HEK293 (cell line): ENCODE results near the gene CCDC120.
A peak's percentile ranks its signal among the peaks of the same experiment; 100 is the strongest.

Experiments used
- CTCF ChIA-PET: fragments of 350-600 bp; formaldehyde crosslinking; extraction: SDS; loops from one replicate; lab custom pipeline; 2021; ENCODE audit warnings: antibody characterized with exemption; lab: Yijun Ruan, JAX
- POLR2A ChIA-PET: fragments of 300-600 bp; formaldehyde crosslinking; extraction: SDS; loops from one replicate; lab custom pipeline; 2020; ENCODE audit warnings: antibody characterized with exemption, inconsistent platforms; lab: Yijun Ruan, JAX
- H3K27ac ChIP-seq: fragments of 200-500 bp; sonication (Bioruptor generic); 2 replicates; pipeline ENCODE4 v1.5.1; 2014; ENCODE audit warnings: low read depth, low read length, control low read depth, inconsistent platforms; ENCODE audit errors: extremely low read depth
- H3K36me3 ChIP-seq, 2 experiments: fragments of 200-500 bp in 1 of 2; sonication (Bioruptor generic) in 1 of 2; 1 replicate in 1 of 2; 2 replicates in 1 of 2; pipeline ENCODE4 v1.5.1; 2014 to 2017; ENCODE audit warnings: inconsistent platforms in 2 of 2, low read length in 2 of 2; ENCODE audit not compliant: control insufficient read depth in 2 of 2, insufficient read depth in 1 of 2
- H3K4me1 ChIP-seq: fragments of 200-500 bp; sonication (Bioruptor generic); 2 replicates; pipeline ENCODE4 v1.5.1; 2014; ENCODE audit warnings: mild to moderate bottlenecking, low read length, inconsistent platforms; ENCODE audit not compliant: control insufficient read depth, insufficient read depth
- H3K4me3 ChIP-seq: 2 replicates; pipeline ENCODE4 v1.5.1; 2011; ENCODE audit warnings: low read depth, mild to moderate bottlenecking, control low read depth, low read length, moderate library complexity
- H3K9me3 ChIP-seq: fragments of 200-500 bp; sonication (Bioruptor generic); 2 replicates; pipeline ENCODE4 v1.5.1; 2014; ENCODE audit warnings: low read depth, low read length, inconsistent platforms; ENCODE audit not compliant: control insufficient read depth, insufficient read depth
- BCL11A ChIP-seq: fragments of 450-650 bp; formaldehyde crosslinking; IDR thresholded peaks from 2 replicates; pipeline ENCODE4 v1.5.1; 2016; ENCODE audit warnings: low read depth, missing biosample characterization, missing genetic modification characterization
- GLIS2 ChIP-seq: fragments of 450-650 bp; formaldehyde crosslinking; IDR thresholded peaks from 2 replicates; pipeline ENCODE4 v1.5.1; 2016; ENCODE audit warnings: missing biosample characterization, missing genetic modification characterization
- KLF1 ChIP-seq: fragments of 450-650 bp; formaldehyde crosslinking; IDR thresholded peaks from 2 replicates; pipeline ENCODE4 v1.5.1; 2016; ENCODE audit warnings: missing biosample characterization, missing genetic modification characterization
- KLF7 ChIP-seq: fragments of 450-650 bp; formaldehyde crosslinking; IDR thresholded peaks from 2 replicates; pipeline ENCODE4 v1.5.1; 2016; ENCODE audit warnings: missing biosample characterization, missing genetic modification characterization, borderline replicate concordance
- OSR2 ChIP-seq: fragments of 450-650 bp; formaldehyde crosslinking; IDR thresholded peaks from 2 replicates; pipeline ENCODE4 v1.5.1; 2016; ENCODE audit warnings: missing biosample characterization, missing genetic modification characterization
- SP3 ChIP-seq: fragments of 450-650 bp; formaldehyde crosslinking; IDR thresholded peaks from 2 replicates; pipeline ENCODE4 v1.5.1; 2016; ENCODE audit warnings: missing biosample characterization, missing genetic modification characterization
- ZFP37 ChIP-seq: fragments of 450-650 bp; formaldehyde crosslinking; IDR thresholded peaks from 2 replicates; pipeline ENCODE4 v1.5.1; 2016; ENCODE audit warnings: missing biosample characterization, missing genetic modification characterization
- ZNF138 ChIP-seq: fragments of 450-650 bp; formaldehyde crosslinking; IDR thresholded peaks from 2 replicates; pipeline ENCODE4 v1.5.1; 2016; ENCODE audit warnings: missing biosample characterization, missing genetic modification characterization, borderline replicate concordance
- ZNF335 ChIP-seq: fragments of 450-650 bp; formaldehyde crosslinking; conservative IDR thresholded peaks from 2 replicates; pipeline ENCODE4 v1.5.1; 2016; ENCODE audit warnings: missing biosample characterization, missing genetic modification characterization
- ZNF610 ChIP-seq: fragments of 450-650 bp; formaldehyde crosslinking; IDR thresholded peaks from 2 replicates; pipeline ENCODE4 v1.5.1; 2016; ENCODE audit warnings: missing biosample characterization, missing genetic modification characterization, borderline replicate concordance
- ZNF624 ChIP-seq: fragments of 450-650 bp; formaldehyde crosslinking; IDR thresholded peaks from 2 replicates; pipeline ENCODE4 v1.5.1; 2017; ENCODE audit warnings: missing biosample characterization, missing genetic modification characterization
- ZNF629 ChIP-seq: fragments of 450-650 bp; formaldehyde crosslinking; IDR thresholded peaks from 2 replicates; pipeline ENCODE4 v1.5.1; 2017; ENCODE audit warnings: missing biosample characterization, missing genetic modification characterization
- ZNF792 ChIP-seq: fragments of 450-650 bp; formaldehyde crosslinking; IDR thresholded peaks from 2 replicates; pipeline ENCODE4 v1.5.1; 2016; ENCODE audit warnings: missing biosample characterization, missing genetic modification characterization
- TF ChIP-seq, protein P1 (sequence below): fragments of 450-650 bp; formaldehyde crosslinking; IDR thresholded peaks from 2 replicates; pipeline ENCODE4 v1.5.1; 2016; ENCODE audit warnings: missing biosample characterization, missing genetic modification characterization, borderline replicate concordance

Gene CCDC120, protein sequence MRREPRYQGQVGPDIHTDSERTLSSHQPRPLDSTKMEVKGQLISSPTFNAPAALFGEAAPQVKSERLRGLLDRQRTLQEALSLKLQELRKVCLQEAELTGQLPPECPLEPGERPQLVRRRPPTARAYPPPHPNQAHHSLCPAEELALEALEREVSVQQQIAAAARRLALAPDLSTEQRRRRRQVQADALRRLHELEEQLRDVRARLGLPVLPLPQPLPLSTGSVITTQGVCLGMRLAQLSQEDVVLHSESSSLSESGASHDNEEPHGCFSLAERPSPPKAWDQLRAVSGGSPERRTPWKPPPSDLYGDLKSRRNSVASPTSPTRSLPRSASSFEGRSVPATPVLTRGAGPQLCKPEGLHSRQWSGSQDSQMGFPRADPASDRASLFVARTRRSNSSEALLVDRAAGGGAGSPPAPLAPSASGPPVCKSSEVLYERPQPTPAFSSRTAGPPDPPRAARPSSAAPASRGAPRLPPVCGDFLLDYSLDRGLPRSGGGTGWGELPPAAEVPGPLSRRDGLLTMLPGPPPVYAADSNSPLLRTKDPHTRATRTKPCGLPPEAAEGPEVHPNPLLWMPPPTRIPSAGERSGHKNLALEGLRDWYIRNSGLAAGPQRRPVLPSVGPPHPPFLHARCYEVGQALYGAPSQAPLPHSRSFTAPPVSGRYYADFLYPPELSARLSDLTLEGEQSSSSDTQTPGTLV

DNA sequence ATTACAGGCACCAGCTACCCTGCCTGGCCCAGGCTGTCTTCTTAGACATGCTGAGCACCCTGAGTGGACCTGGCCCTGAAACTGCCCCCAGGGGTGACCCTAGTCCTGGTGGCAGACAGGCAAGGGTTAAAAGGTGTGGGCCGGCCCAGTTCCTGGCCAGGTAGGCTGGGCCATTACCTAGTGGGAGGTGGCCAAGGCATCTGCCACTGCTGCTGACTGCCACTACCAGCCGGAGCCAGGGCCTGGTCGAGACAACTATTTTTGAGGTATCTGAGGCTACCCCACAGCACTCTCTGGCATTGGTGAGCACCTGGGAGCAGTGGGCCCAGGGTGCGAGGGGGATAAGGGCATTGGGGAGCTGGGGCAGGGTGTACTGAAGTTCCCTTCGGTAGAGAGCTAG, at the start of gene CCDC120:
Gene CCDC120, plus strand, starts transcription at position 206 of the 400 bp plus-strand sequence. CDS start 3,043 bp downstream, outside the sequence.
- TF ChIP-seq SP3 (tag by site-specific recombination) = 0 out of 2 replicates have a peak, but pooled peaks have one; percentile 27
- no peak for TF ChIP-seq ZNF335 (tag by site-specific recombination)
- Histone ChIP-seq H3K36me3 (peaks cover 0 to 18% of the 10 kb centered on the region in 2 experiments; a peak in 1 of 3 replicates), H3K9me3 (no peaks in the 10 kb centered on the region), H3K4me3 (peak within 1 kb of the TSS; percentile 32), H3K27ac (no peak within 1 kb of the TSS), H3K4me1 (no peaks in the 10 kb centered on the region)
- ChIA-PET CTCF (interaction anchor here (0.5 kb wide), 1 partner anchor 22 kb away, joined by 3 read pairs; no protein-coding TSS in a partner anchor), POLR2A (no interaction called here)

DNA sequence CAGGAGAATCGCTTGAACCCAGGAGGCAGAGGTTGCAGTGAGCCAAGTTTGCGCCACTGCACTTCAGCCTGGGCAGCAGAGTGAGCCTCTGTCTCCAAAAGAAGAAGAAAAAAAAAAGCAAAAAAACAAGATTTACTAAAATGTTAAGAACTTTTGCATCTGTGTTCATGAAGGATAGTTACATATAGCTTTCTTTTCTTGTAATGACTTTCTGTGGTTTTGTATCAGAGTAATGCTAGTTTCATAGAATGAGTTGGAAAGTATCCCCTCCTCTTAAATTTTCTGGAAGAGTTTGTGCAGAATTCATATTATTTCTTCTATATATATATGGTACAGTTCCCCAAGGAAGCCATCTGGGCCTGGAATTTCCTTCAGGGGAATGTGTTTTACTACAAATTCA, 39.7 kb upstream of the CCDC120 start:
- CTCF ChIA-PET = interaction anchor here (0.6 kb wide), 1 partner anchor 27 kb away, joined by 4 read pairs; no protein-coding TSS in a partner anchor

DNA sequence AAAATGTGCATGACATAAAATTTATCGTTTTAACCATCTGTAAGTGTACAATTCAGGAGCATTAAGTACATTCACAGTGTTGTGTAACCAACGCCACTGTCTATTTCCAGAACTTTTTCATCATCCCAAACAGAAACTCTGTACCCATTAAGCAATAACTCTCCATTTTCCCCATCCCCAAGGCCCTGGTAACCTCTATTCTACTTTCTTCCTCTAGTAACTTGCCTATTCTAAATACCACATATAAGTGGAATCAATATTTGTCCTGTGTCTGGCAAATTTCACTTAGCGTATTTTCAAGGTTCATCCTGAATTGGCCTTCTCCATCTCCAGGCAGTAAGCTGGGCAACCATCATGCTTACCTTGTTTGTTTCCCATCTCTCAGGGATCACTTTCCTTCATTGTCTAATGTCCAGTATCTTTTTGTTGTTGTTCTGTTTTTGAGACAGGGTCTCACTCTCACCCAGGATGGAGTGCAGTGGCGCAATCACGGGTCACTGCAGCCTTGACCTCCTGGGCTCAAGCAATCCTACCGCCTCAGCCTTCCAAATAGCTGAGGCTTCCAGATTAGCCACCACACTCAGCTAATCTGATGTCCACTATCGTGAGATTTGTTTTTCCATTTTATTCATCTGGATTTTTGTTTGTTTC, 39.1 kb upstream of the CCDC120 start:
- no peak overlapping the region for H3K27ac ChIP-seq
- no peak overlapping the region for H3K4me3 ChIP-seq
- peaks cover 0 to 3% of the 10 kb centered on the region in 2 experiments; a peak in 1 of 3 replicates for H3K36me3 ChIP-seq
- no peaks in the 10 kb centered on the region for H3K4me1 ChIP-seq
- ChIA-PET CTCF (interaction anchor here (0.6 kb wide), 1 partner anchor 26 kb away, joined by 4 read pairs; no protein-coding TSS in a partner anchor), POLR2A (no interaction called here)
- TF ChIP-seq ZNF624 (no peak), OSR2 (tag by site-specific recombination) (no peak), GLIS2 (tag by site-specific recombination) (no peak), ZNF610 (tag by site-specific recombination) (no peak)
- no peaks in the 10 kb centered on the region for H3K9me3 ChIP-seq

More for the DNA sequence above, 39.7 kb upstream of the CCDC120 start:
- TF ChIP-seq, protein P1, sequence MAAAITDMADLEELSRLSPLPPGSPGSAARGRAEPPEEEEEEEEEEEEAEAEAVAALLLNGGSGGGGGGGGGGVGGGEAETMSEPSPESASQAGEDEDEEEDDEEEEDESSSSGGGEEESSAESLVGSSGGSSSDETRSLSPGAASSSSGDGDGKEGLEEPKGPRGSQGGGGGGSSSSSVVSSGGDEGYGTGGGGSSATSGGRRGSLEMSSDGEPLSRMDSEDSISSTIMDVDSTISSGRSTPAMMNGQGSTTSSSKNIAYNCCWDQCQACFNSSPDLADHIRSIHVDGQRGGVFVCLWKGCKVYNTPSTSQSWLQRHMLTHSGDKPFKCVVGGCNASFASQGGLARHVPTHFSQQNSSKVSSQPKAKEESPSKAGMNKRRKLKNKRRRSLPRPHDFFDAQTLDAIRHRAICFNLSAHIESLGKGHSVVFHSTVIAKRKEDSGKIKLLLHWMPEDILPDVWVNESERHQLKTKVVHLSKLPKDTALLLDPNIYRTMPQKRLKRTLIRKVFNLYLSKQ (tag by site-specific recombination) = no peak
- TF ChIP-seq ZNF138 (tag by site-specific recombination) (no peak), ZNF629 (no peak), BCL11A (tag by site-specific recombination) (no peak), ZFP37 (tag by site-specific recombination) (no peak), ZNF792 (tag by site-specific recombination) (no peak)
- POLR2A ChIA-PET = no interaction called here
- H3K36me3 ChIP-seq = no peaks in the 10 kb centered on the region
- no peak overlapping the region for H3K4me3 ChIP-seq
- H3K9me3 ChIP-seq = no peaks in the 10 kb centered on the region
- H3K27ac ChIP-seq = no peak overlapping the region
- no peaks in the 10 kb centered on the region for H3K4me1 ChIP-seq

DNA sequence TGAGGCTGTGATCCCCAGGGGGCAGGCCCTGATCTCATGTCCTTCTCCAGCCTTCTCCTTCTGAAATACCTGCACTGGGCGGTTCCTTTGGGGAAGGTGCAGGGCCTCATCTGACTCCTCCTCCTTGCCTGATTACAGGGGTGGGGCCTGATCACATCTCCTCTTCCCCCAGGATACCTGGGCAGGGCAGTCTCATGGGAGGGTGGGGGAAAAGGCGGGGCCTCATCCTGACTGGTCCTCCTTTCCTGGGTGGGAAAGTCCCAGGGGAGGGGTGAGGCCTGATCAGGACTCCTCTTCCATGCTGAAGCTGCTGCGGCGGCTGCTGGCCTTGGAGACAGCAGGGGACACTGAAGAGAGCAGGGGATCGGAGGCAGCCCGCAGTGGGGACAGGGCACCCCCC, 28.9 kb upstream of the CCDC120 start:
- Histone ChIP-seq H3K4me1 (no peaks in the 10 kb centered on the region), H3K27ac (no peak overlapping the region), H3K4me3 (no peak overlapping the region), H3K36me3 (peaks cover 0 to 50% of the 10 kb centered on the region in 2 experiments; a peak in 2 of 3 replicates), H3K9me3 (no peaks in the 10 kb centered on the region)
- ChIA-PET POLR2A (interaction anchor here (0.7 kb wide), 2 partner anchors 10 to 118 kb away, joined by 5 to 9 read pairs; no protein-coding TSS in a partner anchor), CTCF (no interaction called here)
- peak; percentile 93 for TF ChIP-seq KLF1 (tag by site-specific recombination)
- TF ChIP-seq KLF7 (tag by site-specific recombination) = no peak
- TF ChIP-seq, all 188 proteins: peak for 1
